Liver (tissue), 3 donors: ENCODE results near the gene GPR4.

ENCODE experiments used
- FOXA1 ChIP-seq: IDR thresholded peaks from 2 replicates; pipeline ENCODE4 v1.6.1; 2016; ENCODE audit warnings: antibody characterized with exemption
- HNF4G ChIP-seq: IDR thresholded peaks from 2 replicates; pipeline ENCODE4 v1.6.1; 2016; ENCODE audit warnings: antibody characterized with exemption
- JUND ChIP-seq, 2 donors: IDR thresholded peaks; 2 replicates each; pipeline ENCODE4 v1.6.1; 2016; ENCODE audit warnings: antibody characterized with exemption in 2 of 2
- NR2F2 ChIP-seq: IDR thresholded peaks from 2 replicates; pipeline ENCODE4 v1.6.1; 2016; ENCODE audit warnings: antibody characterized with exemption
- RAD21 ChIP-seq, 2 donors: IDR thresholded peaks; 2 replicates each; pipeline ENCODE4 v1.6.1; 2016; ENCODE audit warnings: antibody characterized with exemption in 2 of 2, mild to moderate bottlenecking in 2 of 2
- RXRA ChIP-seq, 2 donors: IDR thresholded peaks; 2 replicates each; pipeline ENCODE4 v1.6.1; 2017 to 2018; ENCODE audit warnings: antibody characterized with exemption in 2 of 2, mild to moderate bottlenecking in 1 of 2
- TAF1 ChIP-seq: conservative IDR thresholded peaks from 2 replicates; pipeline ENCODE4 v1.6.1; 2016; ENCODE audit warnings: antibody characterized with exemption, mild to moderate bottlenecking
- YY1 ChIP-seq: IDR thresholded peaks from 2 replicates; pipeline ENCODE4 v1.6.1; 2016; ENCODE audit warnings: antibody characterized with exemption, mild to moderate bottlenecking
- ZBTB33 ChIP-seq: IDR thresholded peaks from 2 replicates; pipeline ENCODE4 v1.6.1; 2016; ENCODE audit warnings: antibody characterized with exemption
- TF ChIP-seq, protein P1 (sequence below): fragments of 150-350 bp; IDR thresholded peaks from 2 replicates; pipeline ENCODE4 v1.5.1; 2017; ENCODE audit warnings: improper control_type of control experiment, low read depth, low read length; ENCODE audit not compliant: missing input control
- TF ChIP-seq, protein P2 (sequence below): IDR thresholded peaks from 2 replicates; pipeline ENCODE4 v1.6.1; 2016; ENCODE audit warnings: antibody characterized with exemption, mild to moderate bottlenecking
- donor health status: healthy.
- donor health status: healthy.

DNA sequence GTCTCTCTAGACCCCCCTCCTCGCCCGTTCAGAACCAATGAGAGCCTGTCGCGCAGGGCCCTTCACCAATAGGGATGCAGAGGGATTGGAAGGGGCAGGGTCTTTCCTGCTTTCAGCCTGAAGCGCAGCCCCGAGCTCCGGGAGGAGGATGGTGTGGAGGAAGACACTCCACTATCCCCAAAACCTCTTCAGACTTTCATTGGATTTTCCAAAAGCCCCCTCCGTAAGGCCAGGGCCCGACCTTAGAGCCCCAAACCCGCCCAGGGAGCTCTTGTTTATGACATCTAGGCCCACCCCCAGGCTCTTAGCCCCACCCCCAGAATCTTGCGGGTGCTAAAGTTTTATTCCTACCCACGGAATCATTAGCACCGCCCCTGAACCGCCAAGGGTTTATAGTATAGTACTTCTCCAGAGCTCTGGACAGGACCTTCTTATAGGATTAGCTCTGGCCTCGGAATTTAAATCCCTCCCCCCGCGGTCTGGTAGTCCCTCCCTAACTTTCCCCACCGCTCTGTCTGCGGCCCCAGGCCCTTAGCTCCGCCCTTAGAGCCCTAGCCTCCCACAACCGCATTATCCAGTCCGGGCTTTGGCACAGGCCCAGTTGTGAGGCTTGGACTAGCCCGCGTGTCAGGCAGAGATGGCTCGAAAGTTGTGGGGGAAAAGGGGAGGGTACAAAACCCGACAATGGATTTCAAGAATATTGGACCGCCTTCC is 43.8 kb upstream of the GPR4 start:
- TF ChIP-seq TAF1, result no peak
- TF ChIP-seq, protein P1, sequence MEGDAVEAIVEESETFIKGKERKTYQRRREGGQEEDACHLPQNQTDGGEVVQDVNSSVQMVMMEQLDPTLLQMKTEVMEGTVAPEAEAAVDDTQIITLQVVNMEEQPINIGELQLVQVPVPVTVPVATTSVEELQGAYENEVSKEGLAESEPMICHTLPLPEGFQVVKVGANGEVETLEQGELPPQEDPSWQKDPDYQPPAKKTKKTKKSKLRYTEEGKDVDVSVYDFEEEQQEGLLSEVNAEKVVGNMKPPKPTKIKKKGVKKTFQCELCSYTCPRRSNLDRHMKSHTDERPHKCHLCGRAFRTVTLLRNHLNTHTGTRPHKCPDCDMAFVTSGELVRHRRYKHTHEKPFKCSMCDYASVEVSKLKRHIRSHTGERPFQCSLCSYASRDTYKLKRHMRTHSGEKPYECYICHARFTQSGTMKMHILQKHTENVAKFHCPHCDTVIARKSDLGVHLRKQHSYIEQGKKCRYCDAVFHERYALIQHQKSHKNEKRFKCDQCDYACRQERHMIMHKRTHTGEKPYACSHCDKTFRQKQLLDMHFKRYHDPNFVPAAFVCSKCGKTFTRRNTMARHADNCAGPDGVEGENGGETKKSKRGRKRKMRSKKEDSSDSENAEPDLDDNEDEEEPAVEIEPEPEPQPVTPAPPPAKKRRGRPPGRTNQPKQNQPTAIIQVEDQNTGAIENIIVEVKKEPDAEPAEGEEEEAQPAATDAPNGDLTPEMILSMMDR, result no peak
- peak in 1 of 2 donors; percentile 4 for TF ChIP-seq RAD21 (IDR thresholded peaks at IDR 0.05)
- TF ChIP-seq NR2F2, result no peak
- no peak for TF ChIP-seq HNF4G
- no peak for TF ChIP-seq FOXA1
- no peak for TF ChIP-seq YY1
- no peak for TF ChIP-seq JUND (IDR thresholded peaks at IDR 0.05)
- TF ChIP-seq RXRA (IDR thresholded peaks at IDR 0.05), result no peak
- TF ChIP-seq ZBTB33, result no peak
- TF ChIP-seq, protein P2, sequence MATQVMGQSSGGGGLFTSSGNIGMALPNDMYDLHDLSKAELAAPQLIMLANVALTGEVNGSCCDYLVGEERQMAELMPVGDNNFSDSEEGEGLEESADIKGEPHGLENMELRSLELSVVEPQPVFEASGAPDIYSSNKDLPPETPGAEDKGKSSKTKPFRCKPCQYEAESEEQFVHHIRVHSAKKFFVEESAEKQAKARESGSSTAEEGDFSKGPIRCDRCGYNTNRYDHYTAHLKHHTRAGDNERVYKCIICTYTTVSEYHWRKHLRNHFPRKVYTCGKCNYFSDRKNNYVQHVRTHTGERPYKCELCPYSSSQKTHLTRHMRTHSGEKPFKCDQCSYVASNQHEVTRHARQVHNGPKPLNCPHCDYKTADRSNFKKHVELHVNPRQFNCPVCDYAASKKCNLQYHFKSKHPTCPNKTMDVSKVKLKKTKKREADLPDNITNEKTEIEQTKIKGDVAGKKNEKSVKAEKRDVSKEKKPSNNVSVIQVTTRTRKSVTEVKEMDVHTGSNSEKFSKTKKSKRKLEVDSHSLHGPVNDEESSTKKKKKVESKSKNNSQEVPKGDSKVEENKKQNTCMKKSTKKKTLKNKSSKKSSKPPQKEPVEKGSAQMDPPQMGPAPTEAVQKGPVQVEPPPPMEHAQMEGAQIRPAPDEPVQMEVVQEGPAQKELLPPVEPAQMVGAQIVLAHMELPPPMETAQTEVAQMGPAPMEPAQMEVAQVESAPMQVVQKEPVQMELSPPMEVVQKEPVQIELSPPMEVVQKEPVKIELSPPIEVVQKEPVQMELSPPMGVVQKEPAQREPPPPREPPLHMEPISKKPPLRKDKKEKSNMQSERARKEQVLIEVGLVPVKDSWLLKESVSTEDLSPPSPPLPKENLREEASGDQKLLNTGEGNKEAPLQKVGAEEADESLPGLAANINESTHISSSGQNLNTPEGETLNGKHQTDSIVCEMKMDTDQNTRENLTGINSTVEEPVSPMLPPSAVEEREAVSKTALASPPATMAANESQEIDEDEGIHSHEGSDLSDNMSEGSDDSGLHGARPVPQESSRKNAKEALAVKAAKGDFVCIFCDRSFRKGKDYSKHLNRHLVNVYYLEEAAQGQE, result no peak
